ENCODE measurements around the gene SURF6. TPM values are rescaled to one million over a fixed set of nuclear protein-coding genes. Genes with fewer than 3 reads are reported as not detected.
A peak's percentile ranks its signal among the peaks of the same experiment; 100 is the strongest.
"Not testable (repeated sequence)": the region's sequence is repeated elsewhere in the genome, so short reads cannot be mapped to it uniquely, and the experiment has no call there.

Gene SURF6
- polyA plus RNA-seq, 1 experiment = 8.4 TPM

GRCh38 chr9:133332381-133332730 is 3.6 kb downstream of the SURF6 start:
- POLR2A ChIA-PET = no interaction called here
- peaks cover 32% of the 10 kb centered on the region for H3K36me3 ChIP-seq (ENCODE audit: control insufficient read depth, insufficient read depth, low read length)
- no peak for DNase-seq (ENCODE audit: low read depth)
- CTCF ChIA-PET = interaction anchor here (0.7 to 1.2 kb wide), 2 partner anchors 146 to 395 kb away, joined by 3 to 7 read pairs; no protein-coding TSS in a partner anchor
- H3K4me3 ChIP-seq (ENCODE audit: low read depth, low read length) = no peak overlapping the region
- no peaks in the 10 kb centered on the region for H3K27me3 ChIP-seq (ENCODE audit: control insufficient read depth, insufficient read depth, low read length)
- TF ChIP-seq, protein P1, sequence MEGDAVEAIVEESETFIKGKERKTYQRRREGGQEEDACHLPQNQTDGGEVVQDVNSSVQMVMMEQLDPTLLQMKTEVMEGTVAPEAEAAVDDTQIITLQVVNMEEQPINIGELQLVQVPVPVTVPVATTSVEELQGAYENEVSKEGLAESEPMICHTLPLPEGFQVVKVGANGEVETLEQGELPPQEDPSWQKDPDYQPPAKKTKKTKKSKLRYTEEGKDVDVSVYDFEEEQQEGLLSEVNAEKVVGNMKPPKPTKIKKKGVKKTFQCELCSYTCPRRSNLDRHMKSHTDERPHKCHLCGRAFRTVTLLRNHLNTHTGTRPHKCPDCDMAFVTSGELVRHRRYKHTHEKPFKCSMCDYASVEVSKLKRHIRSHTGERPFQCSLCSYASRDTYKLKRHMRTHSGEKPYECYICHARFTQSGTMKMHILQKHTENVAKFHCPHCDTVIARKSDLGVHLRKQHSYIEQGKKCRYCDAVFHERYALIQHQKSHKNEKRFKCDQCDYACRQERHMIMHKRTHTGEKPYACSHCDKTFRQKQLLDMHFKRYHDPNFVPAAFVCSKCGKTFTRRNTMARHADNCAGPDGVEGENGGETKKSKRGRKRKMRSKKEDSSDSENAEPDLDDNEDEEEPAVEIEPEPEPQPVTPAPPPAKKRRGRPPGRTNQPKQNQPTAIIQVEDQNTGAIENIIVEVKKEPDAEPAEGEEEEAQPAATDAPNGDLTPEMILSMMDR (IDR thresholded peaks at IDR 0.05; ENCODE audit: insufficient read depth, low read depth, low read length) = no peak

GRCh38 chr9:133331641-133332380 is 4.2 kb downstream of the SURF6 start:
- H3K27me3 ChIP-seq (ENCODE audit: control insufficient read depth, insufficient read depth, low read length) = no peaks in the 10 kb centered on the region
- no peak overlapping the region for H3K4me3 ChIP-seq (ENCODE audit: low read depth, low read length)
- CTCF ChIA-PET = interaction anchor here (1.2 to 2.8 kb wide), 2 partner anchors 145 kb away, joined by 7 to 16 read pairs; no protein-coding TSS in a partner anchor
- POLR2A ChIA-PET = no interaction called here
- TF ChIP-seq, protein P1 (IDR thresholded peaks at IDR 0.05; ENCODE audit: insufficient read depth, low read depth, low read length) = no peak
- no peak for DNase-seq (ENCODE audit: low read depth)
- H3K36me3 ChIP-seq (ENCODE audit: control insufficient read depth, insufficient read depth, low read length) = peaks cover 32% of the 10 kb centered on the region

GRCh38 chr9:133331221-133331620 is 4.8 kb downstream of the SURF6 start:
- DNase-seq (ENCODE audit: low read depth) = no peak
- TF ChIP-seq, protein P1 (IDR thresholded peaks at IDR 0.05; ENCODE audit: insufficient read depth, low read depth, low read length) = no peak
- POLR2A ChIA-PET = no interaction called here
- CTCF ChIA-PET = interaction anchor here (2.3 to 2.8 kb wide), 2 partner anchors 12 to 145 kb away, joined by 13 to 16 read pairs; no protein-coding TSS in a partner anchor
- Histone ChIP-seq H3K27me3 (ENCODE audit: control insufficient read depth, insufficient read depth, low read length) (no peaks in the 10 kb centered on the region), H3K36me3 (ENCODE audit: control insufficient read depth, insufficient read depth, low read length) (peaks cover 32% of the 10 kb centered on the region), H3K4me3 (ENCODE audit: low read depth, low read length) (no peak overlapping the region)

GRCh38 chr9:133329306-133330156 is 6.5 kb downstream of the SURF6 start:
- H3K4me3 ChIP-seq (ENCODE audit: low read depth, low read length); DNase-seq (ENCODE audit: low read depth); POLR2A ChIA-PET; H3K27me3 ChIP-seq (ENCODE audit: control insufficient read depth, insufficient read depth, low read length): not testable (repeated sequence)
- TF ChIP-seq, protein P1 (IDR thresholded peaks at IDR 0.05; ENCODE audit: insufficient read depth, low read depth, low read length) = peak; percentile 61
- CTCF ChIA-PET = interaction anchor here (0.7 to 2.8 kb wide), 6 partner anchors 13 to 149 kb away, joined by 3 to 16 read pairs (median 4); no protein-coding TSS in a partner anchor
- H3K36me3 ChIP-seq (ENCODE audit: control insufficient read depth, insufficient read depth, low read length) = peaks cover 32% of the 10 kb centered on the region
